GM10847 (cell line): ENCODE measurements around the gene USP32.

Source experiments
- POLR2A ChIP-seq: IDR thresholded peaks from 2 replicates; pipeline ENCODE4 v1.6.1; 2011; ENCODE audit not compliant: insufficient read length; ENCODE audit errors: extremely low read depth

Gene USP32

DNA sequence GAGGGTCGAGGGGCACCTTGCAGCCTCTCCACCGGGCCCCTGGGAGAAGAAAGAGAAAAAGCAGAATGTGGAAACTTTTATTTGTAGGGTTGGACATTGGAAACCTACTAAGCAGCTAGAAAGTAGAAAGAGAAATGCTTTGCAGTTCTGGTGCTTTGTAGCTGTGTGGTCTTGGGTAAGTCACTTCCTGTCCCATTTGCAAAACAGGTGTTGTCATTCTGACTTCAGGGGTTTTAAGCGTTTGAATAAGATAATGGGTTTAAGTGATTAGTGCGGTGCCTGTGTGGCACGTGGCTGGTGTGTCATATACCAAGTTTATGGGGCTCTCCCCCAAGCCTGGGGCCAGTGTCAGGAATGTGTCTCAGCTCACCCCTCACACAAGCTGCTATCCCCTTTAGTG, 240.6 kb downstream of the USP32 start:
- TF ChIP-seq POLR2A = no peak

DNA sequence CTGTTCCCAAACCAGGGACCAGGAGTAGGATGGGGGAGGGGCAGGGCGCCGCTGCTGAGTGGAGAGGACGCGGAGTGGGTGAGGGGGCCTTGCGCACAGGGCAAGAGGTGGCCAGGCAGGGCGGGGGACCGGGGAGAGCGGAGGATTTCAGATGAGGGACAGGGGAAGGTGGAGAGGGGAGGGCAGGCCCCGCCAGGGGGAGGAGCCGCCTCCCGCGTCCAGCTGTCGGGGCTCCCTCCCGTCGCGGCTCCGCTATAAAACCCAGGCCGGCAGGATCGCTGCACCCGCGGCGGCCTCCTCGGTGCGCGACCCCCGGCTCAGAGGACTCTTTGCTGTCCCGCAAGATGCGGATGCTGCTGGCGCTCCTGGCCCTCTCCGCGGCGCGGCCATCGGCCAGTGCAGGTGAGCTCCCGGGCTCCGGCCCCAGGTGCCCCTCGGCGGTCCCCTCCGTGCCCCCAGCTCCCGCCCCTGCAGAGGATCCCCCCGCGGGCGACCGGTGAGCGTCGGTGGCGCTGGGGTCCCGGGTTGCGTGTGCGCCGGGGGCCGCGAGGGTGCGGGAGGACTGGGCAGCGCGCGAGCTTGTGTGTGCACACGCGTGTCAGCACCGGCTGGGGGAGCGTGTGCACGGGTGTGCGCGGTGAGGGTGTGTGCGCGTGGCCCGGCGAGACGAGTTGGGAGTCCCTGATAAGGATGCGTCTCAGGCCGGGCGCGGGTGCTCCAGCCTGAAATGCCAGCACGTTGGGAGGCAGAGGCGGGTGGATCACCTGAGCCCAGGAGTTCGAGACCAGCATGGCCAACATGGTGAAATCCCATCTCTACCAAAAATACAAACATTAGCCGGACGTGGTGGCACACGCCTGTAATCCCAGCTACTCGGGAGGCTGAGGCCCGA, 242.0 kb downstream of the USP32 start, which contains the start of gene CA4:
CA4 (plus strand) TSS at position 283 of the 892 bp plus-strand sequence; CDS start at position 345, 62 bp downstream.
- TF ChIP-seq POLR2A = no peak

GRCh38 chr17:60148373-60148772, 243.6 kb downstream of the USP32 start:
- no peak for TF ChIP-seq POLR2A

DNA sequence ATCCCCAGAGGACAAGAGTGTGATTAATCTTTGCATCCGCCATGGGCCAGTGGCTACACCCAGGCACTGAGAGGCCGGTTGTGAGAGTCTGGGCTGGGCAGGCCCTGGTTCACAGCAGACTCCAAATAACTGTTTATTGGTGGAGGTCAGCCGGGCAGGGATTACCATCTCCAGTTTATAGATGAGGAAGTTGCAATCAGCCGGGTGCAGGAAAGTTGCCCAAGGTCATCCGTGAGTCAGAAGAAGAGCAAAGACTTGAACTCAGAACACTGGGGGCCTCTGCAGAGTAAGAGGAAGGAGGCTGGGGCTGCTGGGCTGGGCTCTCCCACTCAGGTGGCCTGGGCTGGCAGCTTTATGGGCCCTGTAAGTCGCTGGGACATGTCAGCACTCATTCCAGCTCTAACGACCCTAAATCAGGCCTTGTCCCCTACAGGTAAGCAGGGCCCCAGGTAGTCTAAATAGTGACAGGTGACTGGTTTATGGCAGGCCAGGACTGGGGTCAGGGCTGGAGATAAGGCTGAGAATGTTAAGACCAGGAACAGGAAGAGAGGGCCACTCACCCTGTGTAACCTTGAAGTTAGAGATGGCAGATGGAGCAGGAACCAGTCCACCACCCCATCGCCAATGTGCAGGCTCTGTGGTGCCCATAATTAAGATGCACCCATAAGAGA, 244.2 kb downstream of the USP32 start:
- TF ChIP-seq POLR2A = no peak

GRCh38 chr17:60146206-60146605, 245.7 kb downstream of the USP32 start:
- TF ChIP-seq POLR2A = no peak

GRCh38 chr17:60145006-60145935, 246.7 kb downstream of the USP32 start:
- no peak for TF ChIP-seq POLR2A

DNA sequence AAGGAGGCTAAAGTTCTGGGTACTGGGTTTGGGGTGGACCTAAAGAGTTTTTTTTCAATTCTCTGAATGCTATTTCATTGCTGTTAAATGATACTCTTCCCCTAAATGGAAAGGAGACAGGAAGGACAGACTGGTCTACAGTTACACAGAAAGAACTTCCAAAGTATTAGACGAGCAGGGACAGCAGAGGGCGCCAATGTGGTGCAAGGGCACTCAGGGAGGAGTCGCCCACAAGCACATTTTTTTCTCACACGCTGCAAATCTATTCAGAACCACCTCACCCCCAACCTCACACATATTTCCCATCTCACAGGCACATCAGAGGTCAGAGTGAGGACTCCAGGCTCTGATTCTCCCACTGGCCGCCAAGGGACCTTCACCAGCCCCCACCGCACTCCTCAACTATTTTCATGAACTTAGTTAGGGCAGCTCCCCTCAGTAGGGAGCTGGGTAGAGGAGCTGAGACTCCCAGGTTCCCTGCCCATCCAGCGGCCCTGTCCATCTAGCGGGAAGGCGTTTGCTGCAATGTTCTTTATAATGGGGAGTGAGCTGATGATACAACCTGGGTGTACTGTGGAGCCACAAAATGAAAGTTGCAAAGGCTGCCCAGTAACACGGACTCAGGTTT, 248.9 kb downstream of the USP32 start:
- TF ChIP-seq POLR2A = no peak

DNA sequence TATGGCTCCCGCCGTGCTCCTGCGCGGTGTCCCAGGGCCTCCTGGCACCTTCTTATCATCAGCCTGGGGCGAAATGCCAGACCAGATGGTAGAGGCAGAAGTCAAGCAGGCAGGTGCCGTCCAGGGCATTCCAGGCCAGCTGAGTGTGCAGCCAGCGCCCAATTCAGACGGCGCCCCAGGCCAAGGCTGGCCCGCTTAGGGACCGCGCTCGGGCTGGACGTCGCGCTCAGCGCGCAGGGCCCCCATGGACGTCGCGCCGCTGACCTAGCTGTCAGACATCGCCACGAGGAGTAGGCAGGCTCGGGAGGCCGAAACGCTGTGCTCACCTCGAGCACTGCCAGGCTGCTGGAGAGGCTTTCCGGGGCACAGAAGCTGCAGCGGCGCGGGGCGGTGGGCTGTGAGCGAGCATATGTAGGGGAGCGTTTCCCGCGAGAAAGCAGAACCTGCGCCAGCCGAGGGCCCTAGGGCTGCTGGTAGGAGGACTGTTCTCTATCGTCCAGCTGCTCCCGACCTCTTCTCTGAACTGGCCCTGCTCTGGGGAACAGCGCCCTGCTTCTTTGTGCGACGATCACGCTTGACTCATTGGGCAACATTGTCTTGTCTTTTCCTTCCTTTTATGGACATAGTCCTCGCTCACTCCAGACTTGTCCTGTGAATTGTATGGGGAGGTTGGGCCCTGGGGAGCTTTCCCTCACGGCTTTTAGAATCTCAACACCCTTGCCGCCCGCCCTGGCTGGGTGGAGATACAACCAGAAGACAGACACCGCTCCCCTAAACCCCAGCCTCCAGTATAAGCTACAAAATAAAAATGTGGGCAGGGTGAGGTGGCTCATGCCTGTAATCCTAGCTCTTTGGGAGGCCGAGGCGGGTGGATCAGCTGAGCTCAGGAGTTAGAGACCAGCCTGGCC, 250.6 kb downstream of the USP32 start:
- no peak for TF ChIP-seq POLR2A

- no peak for TF ChIP-seq POLR2A
Measured at GRCh38 chr17:60139438-60140285, 252.3 kb downstream of the USP32 start.

- TF ChIP-seq POLR2A = no peak
Measured at GRCh38 chr17:60138769-60139437, 253.0 kb downstream of the USP32 start.

DNA sequence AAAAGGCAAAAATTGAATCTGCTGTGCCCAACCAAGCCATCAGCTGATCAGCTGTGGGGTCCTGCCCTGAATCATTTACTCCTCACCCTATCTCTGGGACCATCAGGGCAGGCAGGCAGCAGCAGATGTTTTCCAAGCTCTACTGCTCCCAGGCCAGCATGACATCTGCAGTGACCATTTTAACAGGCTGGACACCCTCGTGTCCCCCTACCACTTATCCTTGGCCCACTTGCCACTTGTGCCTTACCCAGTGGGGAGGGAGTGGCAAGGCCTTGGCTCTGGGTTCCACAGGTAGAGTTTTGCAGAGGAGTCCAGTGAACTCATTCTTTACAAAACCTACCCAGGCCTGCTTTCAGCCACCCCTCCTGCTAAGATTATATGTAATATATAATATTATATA, 254.2 kb downstream of the USP32 start:
- no peak for TF ChIP-seq POLR2A

- TF ChIP-seq POLR2A = no peak
Measured at GRCh38 chr17:60135951-60136666, 255.8 kb downstream of the USP32 start.
